Heart right ventricle (tissue), 16 donors: ENCODE data around the gene REEP6. TPM values are rescaled to one million over a fixed set of nuclear protein-coding genes. Genes with fewer than 3 reads are reported as not detected.

Experiments used
- ATAC-seq, 8 donors: fragments of 200-7000 bp; cut with Tn5 transposase; one replicate each; pipeline ENCODE4 v1.9.1; 2020; ENCODE audit warnings: mild to moderate bottlenecking in 8 of 8, moderate library complexity in 8 of 8, moderate number of reproducible peaks in 1 of 8
- DNase-seq, 2 donors: peaks; one replicate each; pipeline ENCODE4 v3.0.0-alpha.2; 2020
- H3K27ac ChIP-seq, 10 donors: fragments of 200-600 bp; sonication (generic) in 2 of 10; one replicate each; pipeline versions ENCODE4 v1.5.0 to v1.8.0; 2020 to 2022; ENCODE audit warnings: mild to moderate bottlenecking in 3 of 10
- H3K27me3 ChIP-seq, 7 donors: fragments of 200-600 bp; one replicate each; pipeline ENCODE4 v1.8.0; 2021 to 2022; ENCODE audit warnings: mild to moderate bottlenecking in 2 of 7
- H3K36me3 ChIP-seq, 9 donors: fragments of 200-600 bp; sonication (generic) in 1 of 9; one replicate each; pipeline versions ENCODE4 v1.5.0 to v1.8.0; 2020 to 2022; ENCODE audit warnings: mild to moderate bottlenecking in 2 of 9
- H3K4me1 ChIP-seq, 9 donors: fragments of 200-600 bp; sonication (generic) in 1 of 9; one replicate each; pipeline versions ENCODE4 v1.5.0 to v1.8.0; 2020 to 2022; ENCODE audit warnings: mild to moderate bottlenecking in 4 of 9
- H3K4me3 ChIP-seq, 10 donors: fragments of 200-600 bp; sonication (generic) in 2 of 10; one replicate each; pipeline versions ENCODE4 v1.5.0 to v1.8.0; 2020 to 2022; ENCODE audit warnings: mild to moderate bottlenecking in 7 of 10, moderate library complexity in 2 of 10
- H3K9me3 ChIP-seq, 11 donors: fragments of 200-600 bp in 10 of 11; sonication (generic) in 2 of 11; one replicate each; pipeline versions ENCODE4 v1.5.0 to v1.8.0; 2013 to 2022; ENCODE audit warnings: mild to moderate bottlenecking in 2 of 11, control low read depth in 1 of 11, moderate library complexity in 1 of 11
- WGBS, 2 donors: extraction: QIAGEN DNeasy Blood & Tissue Kit; methylation state at CpG; one replicate each; pipeline ENCODE4 v1.1.7; 2013; ENCODE audit warnings: inconsistent platforms in 1 of 2; 5-methylcytosine and 5-hydroxymethylcytosine counted together
- intact Hi-C, 10 donors: fragments of 100-400 bp; cut with DNase I; formaldehyde crosslinking; loops; one replicate each; pipeline versions ENCODE4 v1.11.1 to v1.14.2; 2022
- polyA plus RNA-seq, 2 donors: library from polyadenylated mRNA; stranded (reverse); fragments of 200-250 nt; gene quantifications; one replicate each; pipeline ENCODE4 v1.2.3, GENCODE V29; 2013
- total RNA-seq, 10 donors: library from RNA; stranded (reverse); fragmentation: NEBNext Ultra II Directional in 3 of 10; extraction: Animal tissue kit (Norgen Biotek cat#: 25700) in 3 of 10; gene quantifications; one replicate each; pipeline versions ENCODE4 v1.2.1 to v1.2.4, GENCODE V29; 2021 to 2023
- TF ChIP-seq, protein P1 (sequence below), 9 donors: fragments of 200-600 bp; sonication (generic) in 2 of 9; IDR thresholded peaks; one replicate each; pipeline versions ENCODE4 v1.5.0 to v1.8.0; 2021 to 2022; ENCODE audit warnings: antibody characterized with exemption in 9 of 9, mild to moderate bottlenecking in 5 of 9, moderate library complexity in 1 of 9
- donor health status: Arrhythmogenic right ventricular cardiomyopathy.
- donor health status: ischemic (EF 13 %, LVEDD 7.1; RV severe dilation, severe dysfunction).
- donor health status: healthy with polysubstance abuse.
- donor health status: DM: no; HTN: yes; CAD: no.
- donor health status: DM: no; HTN: no; CAD: no.
- donor health status: ischemic (EF 25% LVEDD 6.9; RV normal size, moderate dysfunction).
- donor health status: ischemic (EF 25% LVEDD 5.7; RV mildly dilated, moderate dysfunction).
- donor health status: healthy.
- donor health status: DM: yes; HTN: yes; CAD: no.
- donor health status: Ischemic cardiomyopathy.
- donor health status: ischemic (EF 35%, LVEDD 5.7; RV mildly dilated, moderate dysfunction).
- donor health status: nonischemic (EF 11% LVEDD 7.7; RV severe dilation, severe dysfunction).
- donor health status: DM: yes; HTN: yes; CAD: no.
- donor health status: PGD.
- donor health status: ischemic (EF 29% LVEDD 5.4; RV normal size, mild dysfunction).
- donor health status: nonischemic (EF 23%, LVEDD 6.1; RV moderate dilation, normal function).

REEP6 gene
- total and polyA plus RNA-seq, 12 donors, result 1.8 to 5.0 (median 3.8) TPM

- intact Hi-C loops, result loop anchor here in 2 of 10 donors (10.0 kb wide), 1 partner anchor 45 kb away; the partner anchor contains the start of gene ADAMTSL5 (in 2 of the 2)
- Histone ChIP-seq H3K36me3 (peaks cover 0 to 2% (median 0%) of the 10 kb centered on the region in 9 donors), H3K27ac (peak overlapping the region in 3 of 10 donors; percentile 19 to 58 (median 26)), H3K4me1 (peaks cover 40 to 79% (median 64%) of the 10 kb centered on the region in 9 donors), H3K27me3 (peaks cover 36 to 93% (median 69%) of the 10 kb centered on the region in 7 donors), H3K9me3 (no peaks in the 10 kb centered on the region), H3K4me3 (peak overlapping the region; percentile 25 to 72 (median 56))
- TF ChIP-seq, protein P1, sequence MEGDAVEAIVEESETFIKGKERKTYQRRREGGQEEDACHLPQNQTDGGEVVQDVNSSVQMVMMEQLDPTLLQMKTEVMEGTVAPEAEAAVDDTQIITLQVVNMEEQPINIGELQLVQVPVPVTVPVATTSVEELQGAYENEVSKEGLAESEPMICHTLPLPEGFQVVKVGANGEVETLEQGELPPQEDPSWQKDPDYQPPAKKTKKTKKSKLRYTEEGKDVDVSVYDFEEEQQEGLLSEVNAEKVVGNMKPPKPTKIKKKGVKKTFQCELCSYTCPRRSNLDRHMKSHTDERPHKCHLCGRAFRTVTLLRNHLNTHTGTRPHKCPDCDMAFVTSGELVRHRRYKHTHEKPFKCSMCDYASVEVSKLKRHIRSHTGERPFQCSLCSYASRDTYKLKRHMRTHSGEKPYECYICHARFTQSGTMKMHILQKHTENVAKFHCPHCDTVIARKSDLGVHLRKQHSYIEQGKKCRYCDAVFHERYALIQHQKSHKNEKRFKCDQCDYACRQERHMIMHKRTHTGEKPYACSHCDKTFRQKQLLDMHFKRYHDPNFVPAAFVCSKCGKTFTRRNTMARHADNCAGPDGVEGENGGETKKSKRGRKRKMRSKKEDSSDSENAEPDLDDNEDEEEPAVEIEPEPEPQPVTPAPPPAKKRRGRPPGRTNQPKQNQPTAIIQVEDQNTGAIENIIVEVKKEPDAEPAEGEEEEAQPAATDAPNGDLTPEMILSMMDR (IDR thresholded peaks at IDR 0.05), result no peak
- DNase-seq (peak in 1 of 2 donors; percentile 18), ATAC-seq (no peak)
- whole genome bisulfite sequencing, 2 donors, result 2% methylated on average over 66 to 117 of the region's 117 CpGs
Measured at GRCh38 chr19:1469255-1470054, 21.5 kb upstream of the REEP6 start.

DNA sequence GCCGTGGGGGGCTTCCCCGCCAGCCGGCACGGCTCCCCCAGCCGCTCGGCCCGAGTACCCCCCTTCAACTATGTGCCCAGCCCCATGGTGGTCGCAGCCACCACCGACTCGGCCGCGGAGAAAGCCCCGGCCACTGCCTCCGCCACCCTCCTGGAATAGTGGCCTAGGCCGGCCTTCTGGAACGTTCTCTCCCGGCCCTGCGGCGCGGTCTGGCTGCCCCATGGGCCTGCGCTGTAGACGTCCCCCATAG is 21.0 kb upstream of the REEP6 start:
- H3K4me3 ChIP-seq, result peak overlapping the region; percentile 25 to 72 (median 56)
- H3K4me1 ChIP-seq, result peaks cover 42 to 84% (median 64%) of the 10 kb centered on the region in 9 donors
- WGBS, 2 donors, result 3 to 5% methylated on average over 15 to 22 of the region's 22 CpGs
- peak overlapping the region in 3 of 10 donors; percentile 19 to 58 (median 26) for H3K27ac ChIP-seq
- ATAC-seq (peak in 4 of 8 donors; percentile 3 to 7 (median 5)), DNase-seq (no peak)
- intact Hi-C loops, result no loop called here
- peaks cover 0 to 7% (median 0%) of the 10 kb centered on the region in 9 donors for H3K36me3 ChIP-seq
- peaks cover 36 to 87% (median 68%) of the 10 kb centered on the region in 7 donors for H3K27me3 ChIP-seq
- TF ChIP-seq, protein P1 (IDR thresholded peaks at IDR 0.05), result no peak
- no peaks in the 10 kb centered on the region for H3K9me3 ChIP-seq

GRCh38 chr19:1470305-1471009 is 20.5 kb upstream of the REEP6 start:
- 1% methylated on average over 67 of the region's 67 CpGs for WGBS, 2 donors
- TF ChIP-seq, protein P1 (IDR thresholded peaks at IDR 0.05), result no peak
- H3K9me3 ChIP-seq, result no peaks in the 10 kb centered on the region
- peaks cover 0 to 12% (median 0%) of the 10 kb centered on the region in 9 donors for H3K36me3 ChIP-seq
- peaks cover 42 to 80% (median 62%) of the 10 kb centered on the region in 9 donors for H3K4me1 ChIP-seq
- peaks cover 36 to 83% (median 64%) of the 10 kb centered on the region in 7 donors for H3K27me3 ChIP-seq
- peak; percentile 2 to 57 (median 44) for ATAC-seq
- peak; percentile 47 to 59 for DNase-seq
- H3K4me3 ChIP-seq, result peak overlapping the region; percentile 25 to 72 (median 56)
- intact Hi-C loops, result no loop called here
- H3K27ac ChIP-seq, result peak overlapping the region in 3 of 10 donors; percentile 19 to 58 (median 26)

GRCh38 chr19:1471010-1471514 is 19.9 kb upstream of the REEP6 start:
- TF ChIP-seq, protein P1 (IDR thresholded peaks at IDR 0.05), result peak in 1 of 9 donors; percentile 16
- Histone ChIP-seq H3K4me1 (peaks cover 42 to 74% (median 56%) of the 10 kb centered on the region in 9 donors), H3K27me3 (peaks cover 34 to 76% (median 61%) of the 10 kb centered on the region in 7 donors), H3K36me3 (peaks cover 0 to 18% (median 0%) of the 10 kb centered on the region in 9 donors), H3K4me3 (peak overlapping the region; percentile 25 to 72 (median 56)), H3K27ac (no peak overlapping the region), H3K9me3 (no peaks in the 10 kb centered on the region)
- peak in 3 of 8 donors; percentile 19 to 31 (median 24) for ATAC-seq
- peak in 1 of 2 donors; percentile 23 for DNase-seq
- WGBS, 2 donors, result 8 to 9% methylated on average over 24 to 28 of the region's 28 CpGs
- intact Hi-C loops, result no loop called here
